GM23338 (cell line): ENCODE data around the gene PRG3.

ENCODE experiments used
- EZH2phosphoT487 ChIP-seq: fragments of 200-600 bp; sonication (generic); IDR thresholded peaks from one replicate; pipeline ENCODE4 v1.8.1; 2018; ENCODE audit warnings: antibody characterized with exemption; ENCODE audit not compliant: unreplicated experiment
- POLR2AphosphoS5 ChIP-seq: IDR thresholded peaks from 2 replicates; pipeline ENCODE4 v1.6.1; 2016; ENCODE audit warnings: antibody characterized with exemption, low read depth
- TF ChIP-seq, protein P1 (sequence below), 2 experiments: fragments of 200-600 bp in 1 of 2; sonication (generic) in 1 of 2; conservative IDR thresholded peaks; 2 replicates each; pipeline versions ENCODE4 v1.5.1 to v1.6.1; 2016 to 2017; ENCODE audit warnings: antibody characterized with exemption in 2 of 2, low read depth in 2 of 2, mild to moderate bottlenecking in 2 of 2, moderate library complexity in 1 of 2

DNA sequence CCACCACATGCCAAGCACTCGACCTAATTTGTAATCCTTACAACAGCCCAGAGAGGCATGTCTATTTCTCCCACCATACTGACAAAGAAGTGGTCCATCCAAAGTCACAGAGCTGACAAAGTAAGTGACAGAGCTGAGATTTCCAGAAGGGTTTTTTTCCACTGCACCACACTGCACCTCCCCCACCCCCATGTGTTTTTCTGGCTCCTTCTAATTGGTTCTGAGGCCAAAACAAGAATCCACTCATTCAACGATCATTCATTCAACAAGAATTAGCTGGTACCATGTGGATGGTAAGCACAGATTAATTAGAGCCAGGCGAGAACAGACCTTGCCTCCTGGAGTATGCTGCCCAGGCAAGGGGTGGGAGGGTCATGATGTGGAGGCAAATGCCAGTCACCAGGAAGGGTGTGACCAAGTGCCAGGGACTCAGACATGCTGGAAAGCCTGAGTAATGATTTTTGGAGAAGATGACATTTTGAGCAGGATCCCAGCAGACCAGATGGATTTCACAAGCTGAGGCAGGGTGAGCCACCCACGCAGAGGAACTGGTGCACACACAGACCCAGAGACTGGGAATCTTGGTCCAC, 24.4 kb upstream of the PRG3 start:
- TF ChIP-seq POLR2AphosphoS5 (no peak), EZH2phosphoT487 (no peak)
- TF ChIP-seq, protein P1, sequence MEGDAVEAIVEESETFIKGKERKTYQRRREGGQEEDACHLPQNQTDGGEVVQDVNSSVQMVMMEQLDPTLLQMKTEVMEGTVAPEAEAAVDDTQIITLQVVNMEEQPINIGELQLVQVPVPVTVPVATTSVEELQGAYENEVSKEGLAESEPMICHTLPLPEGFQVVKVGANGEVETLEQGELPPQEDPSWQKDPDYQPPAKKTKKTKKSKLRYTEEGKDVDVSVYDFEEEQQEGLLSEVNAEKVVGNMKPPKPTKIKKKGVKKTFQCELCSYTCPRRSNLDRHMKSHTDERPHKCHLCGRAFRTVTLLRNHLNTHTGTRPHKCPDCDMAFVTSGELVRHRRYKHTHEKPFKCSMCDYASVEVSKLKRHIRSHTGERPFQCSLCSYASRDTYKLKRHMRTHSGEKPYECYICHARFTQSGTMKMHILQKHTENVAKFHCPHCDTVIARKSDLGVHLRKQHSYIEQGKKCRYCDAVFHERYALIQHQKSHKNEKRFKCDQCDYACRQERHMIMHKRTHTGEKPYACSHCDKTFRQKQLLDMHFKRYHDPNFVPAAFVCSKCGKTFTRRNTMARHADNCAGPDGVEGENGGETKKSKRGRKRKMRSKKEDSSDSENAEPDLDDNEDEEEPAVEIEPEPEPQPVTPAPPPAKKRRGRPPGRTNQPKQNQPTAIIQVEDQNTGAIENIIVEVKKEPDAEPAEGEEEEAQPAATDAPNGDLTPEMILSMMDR (conservative IDR thresholded peaks at IDR 0.05; ENCODE audit: low read depth in 2 of 2) = no peak
